ENCODE measurements around the gene LDLRAD2. TPM values are rescaled to one million over a fixed set of nuclear protein-coding genes. Genes with fewer than 3 reads are reported as not detected.

LDLRAD2 gene
- total RNA-seq, 1 experiment from 2014 or later: not detected

GRCh38 chr1:21786640-21787039, 25.4 kb upstream of the LDLRAD2 start:
- BruUV-seq (replicated peaks): no TSS peak

GRCh38 chr1:21793104-21793503, 19.0 kb upstream of the LDLRAD2 start:
- no peaks in the 10 kb centered on the region for H3K36me3 ChIP-seq (ENCODE audit: insufficient read depth, low read length, poor library complexity, severe bottlenecking)
- no TSS peak for BruUV-seq (replicated peaks)
- ChIA-PET POLR2A (ENCODE audit: low non-redundant PET) (no interaction called here), CTCF (no interaction called here)
- H3K9me3 ChIP-seq (ENCODE audit: low read depth, low read length, poor library complexity, severe bottlenecking): no peaks in the 10 kb centered on the region
- DNase-seq (ENCODE audit: low spot score): no peak
- no peaks in the 10 kb centered on the region for H3K4me1 ChIP-seq (ENCODE audit: insufficient read depth, low read length, poor library complexity, severe bottlenecking)
- no peak overlapping the region for H3K4me3 ChIP-seq (ENCODE audit: low read depth, low read length, poor library complexity, severe bottlenecking)
- intact Hi-C loops (cut with micrococcal nuclease; ENCODE audit: unreplicated experiment): no loop called here
- no peaks in the 10 kb centered on the region for H3K27me3 ChIP-seq (replicated peaks; ENCODE audit: insufficient read depth, low read depth, low read length, poor library complexity)
- H3K27ac ChIP-seq (ENCODE audit: low read depth, low read length, poor library complexity, severe bottlenecking): no peak overlapping the region
- TF ChIP-seq CTCF (conservative IDR thresholded peaks at IDR 0.05; ENCODE audit: low read depth, low read length) (no peak), EZH2 (IDR thresholded peaks at IDR 0.05; ENCODE audit: borderline replicate concordance, low read depth, low read length, poor library complexity, severe bottlenecking) (no peak)

More at GRCh38 chr1:21786640-21787039, 25.4 kb upstream of the LDLRAD2 start:
- Histone ChIP-seq H3K27me3 (replicated peaks; ENCODE audit: insufficient read depth, low read depth, low read length, poor library complexity) (no peaks in the 10 kb centered on the region), H3K4me1 (ENCODE audit: insufficient read depth, low read length, poor library complexity, severe bottlenecking) (no peaks in the 10 kb centered on the region), H3K9me3 (ENCODE audit: low read depth, low read length, poor library complexity, severe bottlenecking) (no peaks in the 10 kb centered on the region), H3K36me3 (ENCODE audit: insufficient read depth, low read length, poor library complexity, severe bottlenecking) (no peaks in the 10 kb centered on the region), H3K27ac (ENCODE audit: low read depth, low read length, poor library complexity, severe bottlenecking) (no peak overlapping the region), H3K4me3 (ENCODE audit: low read depth, low read length, poor library complexity, severe bottlenecking) (no peak overlapping the region)
- no peak for DNase-seq (ENCODE audit: low spot score)
- TF ChIP-seq CTCF (conservative IDR thresholded peaks at IDR 0.05; ENCODE audit: low read depth, low read length) (no peak), EZH2 (IDR thresholded peaks at IDR 0.05; ENCODE audit: borderline replicate concordance, low read depth, low read length, poor library complexity, severe bottlenecking) (no peak)
- ChIA-PET CTCF (no interaction called here), POLR2A (ENCODE audit: low non-redundant PET) (no interaction called here)
- intact Hi-C loops (cut with micrococcal nuclease; ENCODE audit: unreplicated experiment): no loop called here

GRCh38 chr1:21794656-21795055, 17.4 kb upstream of the LDLRAD2 start:
- CTCF ChIA-PET: no interaction called here
- no peaks in the 10 kb centered on the region for H3K36me3 ChIP-seq (ENCODE audit: insufficient read depth, low read length, poor library complexity, severe bottlenecking)
- BruUV-seq (replicated peaks): no TSS peak
- no peaks in the 10 kb centered on the region for H3K27me3 ChIP-seq (replicated peaks; ENCODE audit: insufficient read depth, low read depth, low read length, poor library complexity)
- intact Hi-C loops (cut with micrococcal nuclease; ENCODE audit: unreplicated experiment): no loop called here
- no peaks in the 10 kb centered on the region for H3K4me1 ChIP-seq (ENCODE audit: insufficient read depth, low read length, poor library complexity, severe bottlenecking)
- no peak overlapping the region for H3K27ac ChIP-seq (ENCODE audit: low read depth, low read length, poor library complexity, severe bottlenecking)
- DNase-seq (ENCODE audit: low spot score): no peak
- POLR2A ChIA-PET (ENCODE audit: low non-redundant PET): interaction anchor here (0.6 kb wide), 1 partner anchor 14 kb away, joined by 3 read pairs; no protein-coding TSS in a partner anchor
- H3K4me3 ChIP-seq (ENCODE audit: low read depth, low read length, poor library complexity, severe bottlenecking): no peak overlapping the region
- no peak for TF ChIP-seq EZH2 (IDR thresholded peaks at IDR 0.05; ENCODE audit: borderline replicate concordance, low read depth, low read length, poor library complexity, severe bottlenecking)
- TF ChIP-seq CTCF (conservative IDR thresholded peaks at IDR 0.05; ENCODE audit: low read depth, low read length): no peak
- H3K9me3 ChIP-seq (ENCODE audit: low read depth, low read length, poor library complexity, severe bottlenecking): no peaks in the 10 kb centered on the region
